GM19025 (cell line): Measurements from ENCODE around the gene TMEM141.

Experiments
- ATAC-seq: cut with Tn5 transposase; IDR thresholded peaks from one replicate; pipeline ENCODE4 v1.9.1; 2021; ENCODE audit warnings: mild to moderate bottlenecking, low read depth, moderate library complexity; ENCODE audit not compliant: unreplicated experiment

The TMEM141 gene

GRCh38 chr9:136842380-136842948, 51.3 kb downstream of the TMEM141 start, which contains the start of gene AJM1:
AJM1 (plus strand) TSS chr9:136842478; CDS start chr9:136844415, 1,937 bp downstream.
- ATAC-seq = peak; percentile 75
